Tibial artery (tissue), 4 donors: Measurements from ENCODE around the gene SH2D4B.

ENCODE experiments used
- DNase-seq, 2 donors: peaks; one replicate each; pipeline ENCODE4 v3.0.0-alpha.2; 2019
- H3K27ac ChIP-seq, 2 donors: fragments of 200-600 bp; sonication (generic) in 1 of 2; 1 replicate in 1 of 2; 2 replicates in 1 of 2; pipeline ENCODE4 v1.5.1; 2018 to 2019; ENCODE audit warnings: mild to moderate bottlenecking in 1 of 2
- H3K27me3 ChIP-seq, 2 donors: fragments of 200-600 bp; sonication (generic) in 1 of 2; one replicate each; pipeline versions ENCODE4 v1.5.1 to v1.6.0; 2016 to 2019
- H3K36me3 ChIP-seq, 3 donors: fragments of 200-600 bp; sonication (generic) in 2 of 3; one replicate each; pipeline ENCODE4 v1.5.1; 2016 to 2019; ENCODE audit warnings: mild to moderate bottlenecking in 2 of 3
- H3K4me1 ChIP-seq, 4 donors: fragments of 200-600 bp; sonication (generic) in 2 of 4; 1 replicate in 3 of 4; 2 replicates in 1 of 4; pipeline ENCODE4 v1.5.1; 2016 to 2019
- H3K4me3 ChIP-seq, 2 donors: fragments of 200-600 bp; sonication (generic) in 1 of 2; 1 replicate in 1 of 2; 2 replicates in 1 of 2; pipeline ENCODE4 v1.5.1; 2018 to 2019; ENCODE audit warnings: mild to moderate bottlenecking in 2 of 2
- H3K9me3 ChIP-seq, 3 donors: fragments of 200-600 bp; sonication (generic) in 1 of 3; one replicate each; pipeline ENCODE4 v1.5.1; 2016 to 2019
- intact Hi-C: fragments of 100-400 bp; cut with DNase I; formaldehyde crosslinking; loops from one replicate; pipeline ENCODE4 v1.15.0; 2023; ENCODE audit warnings: low total_unique reads
- TF ChIP-seq, protein P1 (sequence below), 2 experiments: fragments of 200-600 bp in 1 of 2; fragments of 450-650 bp in 1 of 2; IDR thresholded peaks; one replicate each; pipeline ENCODE4 v1.5.1; 2017 to 2019; ENCODE audit warnings: antibody characterized with exemption in 2 of 2, mild to moderate bottlenecking in 1 of 2, moderate library complexity in 1 of 2

Gene SH2D4B

GRCh38 chr10:80603516-80603915 lies 65.8 kb downstream of the SH2D4B start:
- no peaks in the 10 kb centered on the region for H3K36me3 ChIP-seq
- no peaks in the 10 kb centered on the region for H3K27me3 ChIP-seq
- intact Hi-C loops = no loop called here
- H3K9me3 ChIP-seq = no peaks in the 10 kb centered on the region
- no peak overlapping the region for H3K4me3 ChIP-seq
- TF ChIP-seq, protein P1, sequence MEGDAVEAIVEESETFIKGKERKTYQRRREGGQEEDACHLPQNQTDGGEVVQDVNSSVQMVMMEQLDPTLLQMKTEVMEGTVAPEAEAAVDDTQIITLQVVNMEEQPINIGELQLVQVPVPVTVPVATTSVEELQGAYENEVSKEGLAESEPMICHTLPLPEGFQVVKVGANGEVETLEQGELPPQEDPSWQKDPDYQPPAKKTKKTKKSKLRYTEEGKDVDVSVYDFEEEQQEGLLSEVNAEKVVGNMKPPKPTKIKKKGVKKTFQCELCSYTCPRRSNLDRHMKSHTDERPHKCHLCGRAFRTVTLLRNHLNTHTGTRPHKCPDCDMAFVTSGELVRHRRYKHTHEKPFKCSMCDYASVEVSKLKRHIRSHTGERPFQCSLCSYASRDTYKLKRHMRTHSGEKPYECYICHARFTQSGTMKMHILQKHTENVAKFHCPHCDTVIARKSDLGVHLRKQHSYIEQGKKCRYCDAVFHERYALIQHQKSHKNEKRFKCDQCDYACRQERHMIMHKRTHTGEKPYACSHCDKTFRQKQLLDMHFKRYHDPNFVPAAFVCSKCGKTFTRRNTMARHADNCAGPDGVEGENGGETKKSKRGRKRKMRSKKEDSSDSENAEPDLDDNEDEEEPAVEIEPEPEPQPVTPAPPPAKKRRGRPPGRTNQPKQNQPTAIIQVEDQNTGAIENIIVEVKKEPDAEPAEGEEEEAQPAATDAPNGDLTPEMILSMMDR (IDR thresholded peaks at IDR 0.05) = no peak
- no peak overlapping the region for H3K27ac ChIP-seq
- H3K4me1 ChIP-seq = no peaks in the 10 kb centered on the region
- no peak for DNase-seq

DNA sequence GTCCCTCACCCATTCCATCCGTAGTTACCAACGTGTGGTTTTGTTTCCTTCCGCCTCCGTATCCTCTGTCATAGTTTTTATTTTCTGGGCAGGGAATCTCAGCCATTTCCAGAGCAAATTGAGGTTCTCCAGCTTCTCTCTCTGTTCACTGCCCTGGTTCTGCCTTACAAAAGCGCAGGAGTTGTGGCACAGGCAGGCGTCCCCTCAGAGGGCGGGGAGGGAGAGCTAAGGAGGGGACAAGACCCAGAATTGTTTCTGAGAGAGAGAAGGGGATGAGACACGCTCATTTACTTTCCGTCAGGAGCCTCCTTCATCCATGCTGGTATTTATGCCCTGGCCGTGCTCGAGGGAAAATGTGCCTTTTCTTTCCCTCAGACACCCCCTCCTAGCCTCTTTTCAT lies 71.0 kb downstream of the SH2D4B start:
- H3K27me3 ChIP-seq = no peaks in the 10 kb centered on the region
- H3K27ac ChIP-seq = no peak overlapping the region
- H3K36me3 ChIP-seq = no peaks in the 10 kb centered on the region
- TF ChIP-seq, protein P1 (IDR thresholded peaks at IDR 0.05) = no peak
- no peak overlapping the region for H3K4me3 ChIP-seq
- no peak for DNase-seq
- intact Hi-C loops = no loop called here
- H3K4me1 ChIP-seq = no peaks in the 10 kb centered on the region
- no peaks in the 10 kb centered on the region for H3K9me3 ChIP-seq

GRCh38 chr10:80609331-80609730 lies 71.6 kb downstream of the SH2D4B start:
- H3K27ac ChIP-seq = no peak overlapping the region
- no peaks in the 10 kb centered on the region for H3K4me1 ChIP-seq
- no peaks in the 10 kb centered on the region for H3K27me3 ChIP-seq
- no peak for DNase-seq
- no peaks in the 10 kb centered on the region for H3K36me3 ChIP-seq
- H3K9me3 ChIP-seq = no peaks in the 10 kb centered on the region
- no peak overlapping the region for H3K4me3 ChIP-seq
- TF ChIP-seq, protein P1 (IDR thresholded peaks at IDR 0.05) = no peak
- intact Hi-C loops = no loop called here

DNA sequence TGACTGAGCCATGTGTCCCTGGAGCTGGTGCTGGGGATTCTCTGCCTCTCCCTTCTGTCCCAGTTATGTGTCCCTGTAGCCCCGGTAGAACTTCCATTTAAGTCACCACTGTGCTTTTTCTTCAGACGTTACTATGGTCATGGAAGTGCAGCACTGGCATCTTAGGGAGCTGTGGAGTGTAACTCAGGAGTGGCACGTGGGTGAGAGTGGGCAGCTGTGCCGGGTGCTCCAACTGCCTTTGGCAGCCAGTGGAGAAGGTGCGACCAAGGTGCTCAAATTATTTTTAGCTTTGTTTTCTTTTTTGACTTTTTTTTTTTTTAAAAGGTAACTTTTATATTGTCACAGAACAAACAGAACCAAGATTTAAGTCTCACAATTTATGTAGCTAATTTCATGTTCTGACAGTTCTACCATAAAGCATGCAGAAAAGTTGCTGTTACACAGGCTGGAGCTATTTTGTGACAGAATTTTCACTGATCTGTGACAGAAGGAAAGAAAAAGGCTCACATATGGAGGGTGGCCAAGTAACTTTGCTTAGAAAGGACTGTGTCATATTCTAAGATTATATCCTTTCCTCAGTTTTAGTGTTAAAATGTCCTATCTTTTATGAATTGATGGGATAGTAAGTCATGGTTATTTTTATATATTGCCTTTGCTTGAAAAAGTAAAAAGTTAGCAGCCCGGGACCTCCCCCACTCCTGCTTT lies 73.9 kb downstream of the SH2D4B start:
- TF ChIP-seq, protein P1 (IDR thresholded peaks at IDR 0.05) = no peak
- H3K27me3 ChIP-seq = no peaks in the 10 kb centered on the region
- DNase-seq = no peak
- no peaks in the 10 kb centered on the region for H3K4me1 ChIP-seq
- no peak overlapping the region for H3K4me3 ChIP-seq
- intact Hi-C loops = no loop called here
- no peak overlapping the region for H3K27ac ChIP-seq
- H3K9me3 ChIP-seq = no peaks in the 10 kb centered on the region
- no peaks in the 10 kb centered on the region for H3K36me3 ChIP-seq

DNA sequence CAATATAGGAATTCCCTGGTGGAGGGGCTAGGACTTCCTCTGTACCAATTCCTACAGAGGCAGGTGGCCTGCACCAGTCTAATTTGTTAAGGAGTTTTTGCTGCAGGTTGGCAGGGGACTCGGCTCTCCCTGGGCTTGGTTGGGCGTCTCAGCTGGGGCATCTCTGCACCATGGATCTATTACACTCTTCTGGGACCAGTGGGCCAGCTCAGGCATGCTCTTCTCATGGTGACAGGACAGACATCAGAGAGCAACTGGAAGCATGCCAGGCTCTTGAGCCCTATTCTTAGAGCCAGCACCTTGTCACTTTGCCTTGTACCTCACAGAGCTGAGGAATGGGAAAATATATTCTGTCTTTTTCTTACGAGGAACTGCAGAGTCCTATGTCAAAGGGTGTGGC lies 74.6 kb downstream of the SH2D4B start:
- Histone ChIP-seq H3K36me3 (no peaks in the 10 kb centered on the region), H3K27ac (no peak overlapping the region), H3K27me3 (no peaks in the 10 kb centered on the region), H3K9me3 (no peaks in the 10 kb centered on the region), H3K4me3 (no peak overlapping the region), H3K4me1 (no peaks in the 10 kb centered on the region)
- no peak for DNase-seq
- intact Hi-C loops = no loop called here
- TF ChIP-seq, protein P1 (IDR thresholded peaks at IDR 0.05) = no peak
